Loucy (cell line): Measurements from ENCODE around the gene MAPK1.

Experiments used
- EZH2phosphoT487 ChIP-seq: fragments of 200-600 bp; IDR thresholded peaks from 2 replicates; pipeline ENCODE4 v1.6.1; 2018; ENCODE audit warnings: antibody characterized with exemption, mild to moderate bottlenecking, moderate library complexity, borderline replicate concordance
- TF ChIP-seq, protein P1 (sequence below): fragments of 200-600 bp; sonication (generic); conservative IDR thresholded peaks from 2 replicates; pipeline ENCODE4 v1.5.1; 2014; ENCODE audit warnings: mild to moderate bottlenecking, antibody characterized with exemption, low read length

DNA sequence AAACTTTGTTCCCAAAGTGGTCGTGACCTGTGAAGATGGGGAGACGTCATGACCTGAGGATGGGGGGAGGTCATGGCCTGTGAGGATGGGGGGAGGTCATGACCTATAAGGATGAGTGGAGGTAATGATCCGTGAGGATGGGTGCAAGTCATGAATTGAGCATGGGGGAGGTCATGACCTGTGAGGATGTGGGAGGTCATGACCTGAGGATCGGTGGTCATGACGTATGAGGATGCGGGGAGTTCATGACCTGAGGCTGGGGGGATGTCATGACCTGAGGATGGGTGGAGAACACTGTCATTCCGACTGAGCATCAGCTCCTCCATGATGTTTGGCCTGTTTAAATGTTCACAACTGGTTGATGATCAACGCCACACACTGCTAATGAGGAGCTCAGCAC lies 157.8 kb downstream of the MAPK1 start:
- TF ChIP-seq, protein P1, sequence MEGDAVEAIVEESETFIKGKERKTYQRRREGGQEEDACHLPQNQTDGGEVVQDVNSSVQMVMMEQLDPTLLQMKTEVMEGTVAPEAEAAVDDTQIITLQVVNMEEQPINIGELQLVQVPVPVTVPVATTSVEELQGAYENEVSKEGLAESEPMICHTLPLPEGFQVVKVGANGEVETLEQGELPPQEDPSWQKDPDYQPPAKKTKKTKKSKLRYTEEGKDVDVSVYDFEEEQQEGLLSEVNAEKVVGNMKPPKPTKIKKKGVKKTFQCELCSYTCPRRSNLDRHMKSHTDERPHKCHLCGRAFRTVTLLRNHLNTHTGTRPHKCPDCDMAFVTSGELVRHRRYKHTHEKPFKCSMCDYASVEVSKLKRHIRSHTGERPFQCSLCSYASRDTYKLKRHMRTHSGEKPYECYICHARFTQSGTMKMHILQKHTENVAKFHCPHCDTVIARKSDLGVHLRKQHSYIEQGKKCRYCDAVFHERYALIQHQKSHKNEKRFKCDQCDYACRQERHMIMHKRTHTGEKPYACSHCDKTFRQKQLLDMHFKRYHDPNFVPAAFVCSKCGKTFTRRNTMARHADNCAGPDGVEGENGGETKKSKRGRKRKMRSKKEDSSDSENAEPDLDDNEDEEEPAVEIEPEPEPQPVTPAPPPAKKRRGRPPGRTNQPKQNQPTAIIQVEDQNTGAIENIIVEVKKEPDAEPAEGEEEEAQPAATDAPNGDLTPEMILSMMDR = no peak
- TF ChIP-seq EZH2phosphoT487 = no peak
